Esophagus muscularis mucosa (tissue), 4 donors: Measurements from ENCODE around the gene C19orf44. TPM values are rescaled to one million over a fixed set of nuclear protein-coding genes. Genes with fewer than 3 reads are reported as not detected.

ENCODE experiments used
- DNase-seq: peaks from one replicate; pipeline ENCODE4 v3.0.0-alpha.2; 2017; ENCODE audit errors: extremely low spot score
- H3K27ac ChIP-seq, 4 donors: fragments of 200-600 bp; sonication (generic); replicated peaks in 1 of 4; 1 replicate in 3 of 4; 2 replicates in 1 of 4; pipeline ENCODE4 v1.5.1; 2016 to 2019; ENCODE audit warnings: mild to moderate bottlenecking in 1 of 4
- H3K27me3 ChIP-seq, 4 donors: fragments of 200-600 bp; sonication (generic); one replicate each; pipeline versions ENCODE4 v1.5.1 to v1.6.0; 2016 to 2019
- H3K36me3 ChIP-seq, 4 donors: fragments of 200-600 bp; sonication (generic); one replicate each; pipeline ENCODE4 v1.5.1; 2016 to 2019
- H3K4me1 ChIP-seq, 4 donors: fragments of 200-600 bp; sonication (generic); one replicate each; pipeline ENCODE4 v1.5.1; 2016 to 2019
- H3K4me3 ChIP-seq, 4 donors: fragments of 200-600 bp; sonication (generic); 1 replicate in 2 of 4; 2 replicates in 2 of 4; pipeline ENCODE4 v1.5.1; 2016 to 2019; ENCODE audit warnings: mild to moderate bottlenecking in 4 of 4, moderate library complexity in 1 of 4
- H3K9me3 ChIP-seq, 4 donors: fragments of 200-600 bp; sonication (generic); 1 replicate in 3 of 4; 2 replicates in 1 of 4; pipeline ENCODE4 v1.5.1; 2016 to 2019
- EP300 ChIP-seq: sonication (generic); formaldehyde crosslinking; IDR thresholded peaks from one replicate; pipeline ENCODE4 v1.6.1; 2017; ENCODE audit warnings: antibody characterized with exemption
- POLR2A ChIP-seq: fragments of 450-650 bp; IDR thresholded peaks from one replicate; pipeline ENCODE4 v1.6.1; 2017; ENCODE audit warnings: antibody characterized with exemption, moderate library complexity, mild to moderate bottlenecking, low read depth
- POLR2AphosphoS5 ChIP-seq, 2 donors: sonication (generic); formaldehyde crosslinking; IDR thresholded peaks; one replicate each; pipeline ENCODE4 v1.6.1; 2017; ENCODE audit warnings: antibody characterized with exemption in 2 of 2
- WGBS: methylation state at CpG from one replicate; pipeline ENCODE4 v1.1.5; 2018; 5-methylcytosine and 5-hydroxymethylcytosine counted together
- intact Hi-C: fragments of 100-400 bp; cut with DNase I; formaldehyde crosslinking; loops from one replicate; pipeline ENCODE4 v1.15.1; 2023
- total RNA-seq, 4 donors: library from RNA; depleted of rRNA; stranded (reverse); fragments of >200 nt; gene quantifications; one replicate each; pipeline versions ENCODE4 v1.1.0 to v1.2.1, GENCODE V29; 2016
- TF ChIP-seq, protein P1 (sequence below), 3 experiments: fragments of 200-600 bp in 2 of 3; fragments of 450-650 bp in 1 of 3; sonication (generic) in 2 of 3; IDR thresholded peaks; one replicate each; pipeline ENCODE4 v1.5.1; 2017 to 2019; ENCODE audit warnings: antibody characterized with exemption in 3 of 3, mild to moderate bottlenecking in 2 of 3, moderate library complexity in 1 of 3

Gene C19orf44
- total RNA-seq, 4 donors from 2014 or later, result 7.0 to 10.4 (median 8.5) TPM

DNA sequence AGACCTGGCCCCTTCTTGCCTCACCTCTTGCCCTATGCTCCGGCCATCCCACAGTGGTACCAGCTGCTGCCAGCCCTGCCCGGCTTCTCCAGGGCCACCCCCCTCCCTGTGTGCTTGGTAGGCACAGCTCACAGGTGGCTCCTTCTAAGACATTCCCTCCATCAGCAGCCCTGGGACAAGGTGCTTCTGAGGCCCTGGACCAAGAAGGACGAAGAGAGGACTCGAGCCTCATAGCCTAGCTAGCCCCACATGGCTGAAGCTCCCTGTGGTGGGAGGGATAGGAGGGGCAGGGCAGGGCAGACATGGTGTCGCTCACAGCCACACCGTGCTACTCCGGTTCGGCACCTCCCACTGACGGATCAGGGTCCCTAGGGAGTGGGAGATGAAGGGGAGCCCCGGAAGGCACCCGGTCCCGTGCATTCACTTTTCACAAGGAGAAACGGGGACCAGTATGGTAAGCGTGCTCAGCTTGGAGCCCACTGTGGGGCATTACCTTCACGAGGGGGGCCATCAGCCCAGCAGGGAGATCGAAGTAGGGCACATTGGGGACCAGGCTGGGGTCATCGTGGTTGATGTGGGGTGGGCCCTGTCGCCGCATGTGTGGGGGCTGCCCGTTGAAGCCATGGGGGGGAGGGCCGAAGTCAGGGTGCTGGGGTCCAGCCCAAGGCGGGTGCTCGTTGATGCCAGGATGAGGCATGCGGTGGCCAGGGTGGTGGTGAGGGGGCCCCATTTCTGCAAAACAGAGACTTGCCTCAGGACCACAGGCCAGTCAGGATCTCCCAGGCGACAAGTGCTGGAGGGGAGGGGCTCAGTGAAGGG is 26.6 kb downstream of the C19orf44 start:
- H3K36me3 ChIP-seq, result peaks cover 90 to 100% (median 100%) of the 10 kb centered on the region in 4 donors
- intact Hi-C loops, result no loop called here

GRCh38 chr19:16524991-16525734 is 29.0 kb downstream of the C19orf44 start:
- no peak for TF ChIP-seq EP300
- no peak for TF ChIP-seq POLR2A
- TF ChIP-seq POLR2AphosphoS5 (IDR thresholded peaks at IDR 0.05), result no peak
- H3K27ac ChIP-seq, result no peak overlapping the region
- H3K4me3 ChIP-seq, result no peak overlapping the region

More for the DNA sequence above, 26.6 kb downstream of the C19orf44 start:
- DNase-seq, result no peak
- no peak overlapping the region for H3K4me3 ChIP-seq
- H3K27ac ChIP-seq, result no peak overlapping the region
- WGBS, result 95% methylated on average over 18 of the region's 25 CpGs
- no peak for TF ChIP-seq POLR2AphosphoS5 (IDR thresholded peaks at IDR 0.05)
- TF ChIP-seq POLR2A, result no peak
- no peak for TF ChIP-seq EP300
- TF ChIP-seq, protein P1, sequence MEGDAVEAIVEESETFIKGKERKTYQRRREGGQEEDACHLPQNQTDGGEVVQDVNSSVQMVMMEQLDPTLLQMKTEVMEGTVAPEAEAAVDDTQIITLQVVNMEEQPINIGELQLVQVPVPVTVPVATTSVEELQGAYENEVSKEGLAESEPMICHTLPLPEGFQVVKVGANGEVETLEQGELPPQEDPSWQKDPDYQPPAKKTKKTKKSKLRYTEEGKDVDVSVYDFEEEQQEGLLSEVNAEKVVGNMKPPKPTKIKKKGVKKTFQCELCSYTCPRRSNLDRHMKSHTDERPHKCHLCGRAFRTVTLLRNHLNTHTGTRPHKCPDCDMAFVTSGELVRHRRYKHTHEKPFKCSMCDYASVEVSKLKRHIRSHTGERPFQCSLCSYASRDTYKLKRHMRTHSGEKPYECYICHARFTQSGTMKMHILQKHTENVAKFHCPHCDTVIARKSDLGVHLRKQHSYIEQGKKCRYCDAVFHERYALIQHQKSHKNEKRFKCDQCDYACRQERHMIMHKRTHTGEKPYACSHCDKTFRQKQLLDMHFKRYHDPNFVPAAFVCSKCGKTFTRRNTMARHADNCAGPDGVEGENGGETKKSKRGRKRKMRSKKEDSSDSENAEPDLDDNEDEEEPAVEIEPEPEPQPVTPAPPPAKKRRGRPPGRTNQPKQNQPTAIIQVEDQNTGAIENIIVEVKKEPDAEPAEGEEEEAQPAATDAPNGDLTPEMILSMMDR (IDR thresholded peaks at IDR 0.05), result no peak
- no peaks in the 10 kb centered on the region for H3K4me1 ChIP-seq
- no peaks in the 10 kb centered on the region for H3K9me3 ChIP-seq
- no peaks in the 10 kb centered on the region for H3K27me3 ChIP-seq

GRCh38 chr19:16525751-16526481 is 29.7 kb downstream of the C19orf44 start:
- H3K36me3 ChIP-seq, result peaks cover 90 to 100% (median 100%) of the 10 kb centered on the region in 4 donors
- no peak for DNase-seq
- WGBS, result 97% methylated on average over 25 of the region's 29 CpGs

More at GRCh38 chr19:16524991-16525734, 29.0 kb downstream of the C19orf44 start:
- no peaks in the 10 kb centered on the region for H3K9me3 ChIP-seq
- H3K4me1 ChIP-seq, result no peaks in the 10 kb centered on the region
- no peaks in the 10 kb centered on the region for H3K27me3 ChIP-seq
- peaks cover 90 to 100% (median 100%) of the 10 kb centered on the region in 4 donors for H3K36me3 ChIP-seq
- no peak for DNase-seq
- intact Hi-C loops, result no loop called here
- 94% methylated on average over 14 of the region's 54 CpGs for WGBS

GRCh38 chr19:16527334-16527935 is 31.2 kb downstream of the C19orf44 start:
- H3K4me1 ChIP-seq, result no peaks in the 10 kb centered on the region
- H3K36me3 ChIP-seq, result peaks cover 93 to 100% (median 100%) of the 10 kb centered on the region in 4 donors
- no peaks in the 10 kb centered on the region for H3K9me3 ChIP-seq
- WGBS, result 92% methylated on average over 5 of the region's 14 CpGs
- H3K27ac ChIP-seq, result no peak overlapping the region
- TF ChIP-seq, protein P1 (IDR thresholded peaks at IDR 0.05), result no peak
- DNase-seq, result no peak
- H3K27me3 ChIP-seq, result no peaks in the 10 kb centered on the region
- intact Hi-C loops, result no loop called here
- H3K4me3 ChIP-seq, result no peak overlapping the region

More at GRCh38 chr19:16525751-16526481, 29.7 kb downstream of the C19orf44 start:
- H3K9me3 ChIP-seq, result no peaks in the 10 kb centered on the region
- no peak overlapping the region for H3K27ac ChIP-seq
- TF ChIP-seq POLR2A (no peak), POLR2AphosphoS5 (IDR thresholded peaks at IDR 0.05) (no peak), EP300 (no peak)
- TF ChIP-seq, protein P1 (IDR thresholded peaks at IDR 0.05), result no peak
- H3K4me3 ChIP-seq, result no peak overlapping the region
- no peaks in the 10 kb centered on the region for H3K4me1 ChIP-seq
- intact Hi-C loops, result no loop called here
- H3K27me3 ChIP-seq, result no peaks in the 10 kb centered on the region
